Endothelial cell of umbilical vein (primary cell): ENCODE results near the gene SENP2. TPM values are rescaled to one million over a fixed set of nuclear protein-coding genes. Genes with fewer than 3 reads are reported as not detected.

Experiments
- BruUV-seq: library from RNA; stranded (reverse); fragments of 400-500 nt; replicated peaks from 2 replicates; lab custom pipeline; 2021; lab: Mats Ljungman, UMichigan
- CTCF ChIA-PET: fragments of 300-600, 350-600 bp; sonication (Branson Sonifier 250); formaldehyde crosslinking; loops from one replicate; lab custom pipeline; 2021; ENCODE audit warnings: antibody characterized with exemption, inconsistent platforms; lab: Charles Lee
- POLR2A ChIA-PET: fragments of 300-600, 350-600 bp; sonication (Branson Sonifier 250); formaldehyde crosslinking; loops from one replicate; lab custom pipeline; 2021; ENCODE audit warnings: antibody characterized with exemption, inconsistent platforms; lab: Charles Lee
- DNase-seq: peaks from one replicate; pipeline ENCODE4 v3.0.0-alpha.2; 2011; ENCODE audit warnings: low read depth, low spot score
- FAIRE-seq: peaks from 2 replicates; lab custom pipeline; 2011; peaks lifted over from hg19 to GRCh38; lab: Jason Lieb, UNC
- H2AFZ ChIP-seq: 2 replicates; pipeline ENCODE4 v1.6.0; 2012; ENCODE audit warnings: low read depth, low read length, control low read depth, inconsistent platforms
- H3K27ac ChIP-seq: 2 replicates; pipeline ENCODE4 v1.5.1; 2011; ENCODE audit warnings: low read depth, mild to moderate bottlenecking, control low read depth, low read length, moderate library complexity; ENCODE audit not compliant: insufficient read depth
- H3K27me3 ChIP-seq, 2 experiments: 2 replicates each; pipeline versions ENCODE4 v1.6.0 to v1.6.1; 2011; ENCODE audit warnings: low read length in 2 of 2, mixed read lengths in 1 of 2; ENCODE audit not compliant: control insufficient read depth in 2 of 2, insufficient read depth in 2 of 2
- H3K36me3 ChIP-seq, 2 experiments: 2 replicates in 1 of 2; 3 replicates in 1 of 2; pipeline ENCODE4 v1.5.1; 2011; ENCODE audit warnings: low read length in 2 of 2, mild to moderate bottlenecking in 1 of 2, moderate library complexity in 1 of 2; ENCODE audit not compliant: control insufficient read depth in 2 of 2, insufficient read depth in 2 of 2; ENCODE audit errors: extremely low read depth in 1 of 2
- H3K4me1 ChIP-seq: 3 replicates; pipeline ENCODE4 v1.5.1; 2011; ENCODE audit warnings: mild to moderate bottlenecking, low read length; ENCODE audit not compliant: control insufficient read depth, insufficient read depth; ENCODE audit errors: extremely low read depth
- H3K4me2 ChIP-seq: 2 replicates; pipeline ENCODE4 v1.6.1; 2011; ENCODE audit warnings: low read length, control low read depth, mixed read lengths; ENCODE audit not compliant: insufficient read depth
- H3K4me3 ChIP-seq, 3 experiments: fragments of 200-600 bp in 1 of 3; sonication (generic), shearing (Covaris generic) in 1 of 3; replicated peaks in 1 of 3; 2 replicates each; pipeline ENCODE4 v1.5.1; 2011 to 2016; ENCODE audit warnings: control low read depth in 3 of 3, low read length in 3 of 3, mild to moderate bottlenecking in 2 of 3, inconsistent platforms in 1 of 3, low read depth in 1 of 3, moderate library complexity in 1 of 3; ENCODE audit not compliant: insufficient read depth in 1 of 3
- H3K79me2 ChIP-seq: 2 replicates; pipeline ENCODE4 v1.6.0; 2012; ENCODE audit warnings: low read length, inconsistent platforms; ENCODE audit not compliant: control insufficient read depth, insufficient read depth
- H3K9ac ChIP-seq: replicated peaks from 2 replicates; pipeline ENCODE3; 2011; ENCODE audit warnings: low read length, control low read depth; ENCODE audit not compliant: insufficient read depth; ENCODE audit errors: extremely low read depth
- H3K9me1 ChIP-seq: replicated peaks from 3 replicates; pipeline ENCODE4 v1.6.0; 2011; ENCODE audit warnings: mild to moderate bottlenecking, low read length; ENCODE audit not compliant: control insufficient read depth, insufficient read depth; ENCODE audit errors: extremely low read depth
- H3K9me3 ChIP-seq: replicated peaks from 2 replicates; pipeline ENCODE4 v1.5.1; 2012; ENCODE audit warnings: low read length, inconsistent platforms; ENCODE audit not compliant: control insufficient read depth, insufficient read depth
- H4K20me1 ChIP-seq: replicated peaks from 2 replicates; pipeline ENCODE3; 2011; ENCODE audit warnings: mild to moderate bottlenecking, low read length; ENCODE audit not compliant: control insufficient read depth, insufficient read depth; ENCODE audit errors: extremely low read depth
- EZH2 ChIP-seq: IDR thresholded peaks from 2 replicates; pipeline ENCODE4 v1.6.1; 2012; ENCODE audit warnings: borderline replicate concordance, low read depth, mild to moderate bottlenecking, moderate library complexity, low read length, inconsistent platforms; ENCODE audit not compliant: severe bottlenecking
- FOS ChIP-seq: IDR thresholded peaks from 2 replicates; pipeline ENCODE4 v1.6.1; 2011; ENCODE audit warnings: mild to moderate bottlenecking, low read length, moderate library complexity, borderline replicate concordance; ENCODE audit not compliant: insufficient read depth
- GATA2 ChIP-seq: IDR thresholded peaks from 2 replicates; pipeline ENCODE4 v1.7.0; 2011; ENCODE audit warnings: low read depth, mild to moderate bottlenecking, moderate library complexity, mixed read lengths, low read length; ENCODE audit not compliant: insufficient read length, insufficient read depth
- JUN ChIP-seq: IDR thresholded peaks from 2 replicates; pipeline ENCODE4 v1.6.1; 2011; ENCODE audit warnings: borderline replicate concordance, low read depth; ENCODE audit not compliant: insufficient read length, insufficient read depth
- MAX ChIP-seq: IDR thresholded peaks from 2 replicates; pipeline ENCODE4 v1.6.1; 2011; ENCODE audit not compliant: insufficient read depth, insufficient read length
- MYC ChIP-seq: IDR thresholded peaks from one replicate; pipeline ENCODE4 v1.6.1; 2011; ENCODE audit warnings: mild to moderate bottlenecking, low read depth, low read length
- POLR2A ChIP-seq: IDR thresholded peaks from 2 replicates; pipeline ENCODE4 v1.6.1; 2012; ENCODE audit warnings: low read depth, mild to moderate bottlenecking, control low read depth, low read length
- POLR2AphosphoS5 ChIP-seq: IDR thresholded peaks from 2 replicates; pipeline ENCODE4 v1.6.1; 2012; ENCODE audit warnings: low read depth, mild to moderate bottlenecking, control low read depth, low read length, moderate library complexity; ENCODE audit not compliant: insufficient read depth
- dilution Hi-C: fragments of 300-500 bp; cut with MboI; formaldehyde crosslinking; loops from one replicate; pipeline ENCODE4 v1.15.0; 2019; ENCODE audit warnings: low sequenced_read_pairs; ENCODE audit not compliant: extremely low pct_ligation_motif_present
- intact Hi-C: fragments of 100-400 bp; cut with micrococcal nuclease; formaldehyde crosslinking; loops from one replicate; pipeline ENCODE4 v1.10.0; 2022
- polyA plus RNA-seq, 4 experiments: library from polyadenylated mRNA; depleted of rRNA in 3 of 4; stranded (reverse) in 3 of 4; unstranded in 1 of 4; fragments of >200 nt; gene quantifications; 2 replicates each; pipeline versions ENCODE4 v1.2.1 to v1.2.3, GENCODE V29; 2011 to 2012; ENCODE audit warnings: missing spikeins in 1 of 4
- total RNA-seq: library from RNA; stranded (reverse); gene quantifications from 2 replicates; pipeline ENCODE4 v1.2.3, GENCODE V29; 2021
- TF ChIP-seq, protein P1 (sequence below), 2 donors: IDR thresholded peaks; 1 replicate in 1 of 2; 2 replicates in 1 of 2; pipeline ENCODE4 v1.5.1; 2011; ENCODE audit warnings: low read length in 2 of 2, mild to moderate bottlenecking in 2 of 2, moderate library complexity in 2 of 2, control low read depth in 1 of 2, inconsistent platforms in 1 of 2, low read depth in 1 of 2; ENCODE audit not compliant: insufficient read depth in 1 of 2; ENCODE audit errors: extremely low read depth in 1 of 2

SENP2 gene
- total and polyA plus RNA-seq, 2 donors (not counting 3 experiments of a cell fraction or from before 2014, with no cell fraction given), result 3.8 to 40.4 TPM

DNA sequence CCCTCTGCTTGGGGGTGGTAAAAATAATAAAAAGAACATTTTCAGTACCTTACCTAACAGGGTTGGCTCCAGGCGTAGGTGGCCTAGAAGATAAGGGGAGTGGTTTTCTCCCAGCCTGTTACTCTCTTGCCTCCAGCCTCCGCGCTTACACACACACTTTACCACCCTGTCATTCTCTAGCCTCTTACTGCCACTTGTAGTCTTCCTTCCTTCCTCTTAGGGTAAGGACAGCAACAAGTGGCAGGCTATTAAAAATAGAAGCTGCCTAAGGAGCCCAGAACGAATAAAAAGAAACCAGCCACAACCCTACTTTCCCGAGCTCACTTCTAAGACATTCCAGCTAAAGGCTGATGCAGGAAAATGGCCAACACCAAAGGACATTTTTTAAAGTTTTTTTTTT, 24.1 kb upstream of the SENP2 start:
- Histone ChIP-seq H3K9ac (no peak overlapping the region), H3K27me3 (peaks cover 9 to 10% of the 10 kb centered on the region in 2 experiments), H3K4me1 (no peaks in the 10 kb centered on the region), H2AFZ (no peak overlapping the region), H3K36me3 (no peaks in the 10 kb centered on the region), H3K9me1 (no peaks in the 10 kb centered on the region), H3K27ac (no peak overlapping the region), H3K9me3 (no peaks in the 10 kb centered on the region), H3K4me3 (no peak overlapping the region), H4K20me1 (no peaks in the 10 kb centered on the region), H3K4me2 (no peak overlapping the region), H3K79me2 (no peaks in the 10 kb centered on the region)
- no peak for FAIRE-seq
- intact Hi-C loops (no loop called here), dilution Hi-C loops (no loop called here)
- ChIA-PET CTCF (interaction anchor here (1.5 kb wide), 1 partner anchor 101 kb away, joined by 4 read pairs; no protein-coding TSS in a partner anchor), POLR2A (no interaction called here)
- no peak for DNase-seq
- no peak for TF ChIP-seq MAX
- TF ChIP-seq JUN, result no peak
- no peak for TF ChIP-seq POLR2AphosphoS5
- TF ChIP-seq EZH2, result no peak
- no peak for TF ChIP-seq POLR2A
- no peak for TF ChIP-seq FOS
- no peak for TF ChIP-seq GATA2
- no peak for TF ChIP-seq MYC
- TF ChIP-seq, protein P1, sequence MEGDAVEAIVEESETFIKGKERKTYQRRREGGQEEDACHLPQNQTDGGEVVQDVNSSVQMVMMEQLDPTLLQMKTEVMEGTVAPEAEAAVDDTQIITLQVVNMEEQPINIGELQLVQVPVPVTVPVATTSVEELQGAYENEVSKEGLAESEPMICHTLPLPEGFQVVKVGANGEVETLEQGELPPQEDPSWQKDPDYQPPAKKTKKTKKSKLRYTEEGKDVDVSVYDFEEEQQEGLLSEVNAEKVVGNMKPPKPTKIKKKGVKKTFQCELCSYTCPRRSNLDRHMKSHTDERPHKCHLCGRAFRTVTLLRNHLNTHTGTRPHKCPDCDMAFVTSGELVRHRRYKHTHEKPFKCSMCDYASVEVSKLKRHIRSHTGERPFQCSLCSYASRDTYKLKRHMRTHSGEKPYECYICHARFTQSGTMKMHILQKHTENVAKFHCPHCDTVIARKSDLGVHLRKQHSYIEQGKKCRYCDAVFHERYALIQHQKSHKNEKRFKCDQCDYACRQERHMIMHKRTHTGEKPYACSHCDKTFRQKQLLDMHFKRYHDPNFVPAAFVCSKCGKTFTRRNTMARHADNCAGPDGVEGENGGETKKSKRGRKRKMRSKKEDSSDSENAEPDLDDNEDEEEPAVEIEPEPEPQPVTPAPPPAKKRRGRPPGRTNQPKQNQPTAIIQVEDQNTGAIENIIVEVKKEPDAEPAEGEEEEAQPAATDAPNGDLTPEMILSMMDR (IDR thresholded peaks at IDR 0.05; ENCODE audit: extremely low read depth in 1 of 2, insufficient read depth in 1 of 2, low read depth in 1 of 2, low read length in 2 of 2), result no peak
- no TSS peak for BruUV-seq
